ENCODE data around the gene L2HGDH. TPM values are rescaled to one million over a fixed set of nuclear protein-coding genes. Genes with fewer than 3 reads are reported as not detected.

L2HGDH gene
- total and polyA plus RNA-seq, 5 experiments from 2014 or later, result 2.8 to 6.5 (median 5.3) TPM

DNA sequence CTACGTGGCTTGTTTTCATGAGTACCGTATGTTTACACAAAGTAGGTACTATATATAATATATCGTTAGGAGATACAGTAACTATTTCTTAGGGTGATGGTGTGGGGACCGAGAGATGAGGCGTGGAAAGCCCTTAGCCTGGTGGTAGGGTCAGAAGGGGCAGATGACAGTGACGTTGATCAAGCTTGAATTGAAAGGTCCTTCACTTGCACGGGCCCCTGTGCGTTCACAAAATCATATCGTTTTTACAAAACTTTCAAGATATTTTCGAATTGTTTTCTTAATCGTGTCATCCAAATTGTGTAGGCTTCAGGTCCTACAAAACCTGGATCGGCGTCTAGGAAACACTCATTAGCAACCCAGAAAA lies 79.8 kb downstream of the L2HGDH start:
- POLR2A ChIA-PET, result interaction anchor here (0.7 to 1.4 kb wide), 4 partner anchors 36 to 369 kb away, joined by 3 to 9 read pairs (median 4); partner anchors contain the start of genes DMAC2L and L2HGDH
- H3K36me3 Mint-ChIP-seq, result peaks cover 0 to 2% (median 0%) of the 10 kb centered on the region in 3 donors
- no peaks in the 10 kb centered on the region for H3K27me3 Mint-ChIP-seq
- peaks cover 0 to 3% (median 0%) of the 10 kb centered on the region in 9 donors for H3K9me3 Mint-ChIP-seq
- DNase-seq (no peak), ATAC-seq (no peak)
- peak overlapping the region; percentile 75 to 91 (median 86) for H3K4me3 Mint-ChIP-seq
- H3K4me1 Mint-ChIP-seq, result peaks cover 7 to 43% (median 27%) of the 10 kb centered on the region in 4 donors
- H3K27ac Mint-ChIP-seq, result peak overlapping the region; percentile 77 to 94 (median 88)

DNA sequence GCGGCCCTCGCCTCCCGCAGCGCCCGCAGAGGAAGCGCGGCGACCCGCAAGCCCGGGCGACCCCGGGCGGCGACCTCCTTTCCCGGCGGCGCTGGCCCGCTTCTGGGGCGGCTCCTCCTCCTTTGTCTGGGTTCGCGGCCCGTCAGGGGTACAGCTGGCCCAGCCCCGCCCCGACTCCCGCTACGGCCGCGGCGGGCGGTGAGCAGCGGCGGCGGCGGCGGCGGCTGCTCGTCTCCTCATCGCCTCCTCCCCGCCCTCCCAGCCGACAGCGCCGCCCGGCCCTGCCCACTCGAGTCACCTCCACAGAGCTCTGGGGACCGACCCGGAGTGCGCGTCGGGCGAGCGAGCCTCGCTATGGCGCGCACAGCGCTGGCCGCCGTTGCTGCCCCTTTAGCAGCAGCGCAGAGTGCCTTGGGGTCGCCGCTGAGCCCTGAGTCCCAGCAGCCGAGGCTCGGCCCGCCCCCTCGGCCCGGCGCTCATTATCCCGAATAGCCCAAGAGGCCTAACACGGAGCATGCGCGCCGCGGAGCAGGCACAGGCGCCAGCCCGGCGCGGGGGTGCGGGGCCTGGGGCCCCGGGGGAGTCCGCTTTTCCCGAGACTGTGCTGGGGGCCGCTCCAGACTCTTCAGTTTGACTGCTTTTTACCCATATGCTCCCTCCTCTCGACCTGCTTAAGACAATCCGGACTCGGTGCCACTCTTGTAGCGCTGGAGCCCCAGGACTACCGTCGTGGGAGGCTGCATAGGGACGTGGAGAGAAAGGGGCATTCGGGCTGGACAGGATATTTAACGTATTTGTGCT lies 80.4 kb downstream of the L2HGDH start, which contains the start of gene SOS2:
Gene SOS2 (minus strand): TSS at position 104 of the 801 bp plus-strand sequence. CDS start 295 bp downstream, outside the sequence.
- Mint-ChIP-seq H3K27me3 (no peaks in the 10 kb centered on the region), H3K36me3 (peaks cover 0 to 2% (median 0%) of the 10 kb centered on the region in 3 donors), H3K27ac (peak within 1 kb of the TSS; percentile 77 to 96 (median 94)), H3K4me1 (peaks cover 10 to 46% (median 31%) of the 10 kb centered on the region in 4 donors), H3K4me3 (peak within 1 kb of the TSS; percentile 82 to 96 (median 90)), H3K9me3 (peaks cover 0 to 3% (median 0%) of the 10 kb centered on the region in 9 donors)
- POLR2A ChIA-PET, result interaction anchor here (0.6 to 1.5 kb wide), 9 partner anchors 42 to 611 kb away, joined by 3 to 9 read pairs (median 4); partner anchors contain the start of genes DMAC2L, L2HGDH, MGAT2 and VCPKMT
- ATAC-seq (peak; percentile 79 to 84), DNase-seq (peak; percentile 68 to 90 (median 76))

GRCh38 chr14:50230701-50231474 lies 81.1 kb downstream of the L2HGDH start:
- Mint-ChIP-seq H3K36me3 (peaks cover 0 to 2% (median 0%) of the 10 kb centered on the region in 3 donors), H3K27ac (peak overlapping the region; percentile 73 to 96 (median 94)), H3K27me3 (no peaks in the 10 kb centered on the region), H3K9me3 (peaks cover 0 to 3% (median 0%) of the 10 kb centered on the region in 9 donors), H3K4me3 (peak overlapping the region; percentile 82 to 96 (median 90)), H3K4me1 (peaks cover 16 to 54% (median 39%) of the 10 kb centered on the region in 4 donors)
- ATAC-seq (peak; percentile 17 to 37), DNase-seq (peak; percentile 13 to 70 (median 42))
- POLR2A ChIA-PET, result interaction anchor here (0.7 to 1.5 kb wide), 7 partner anchors 81 to 610 kb away, joined by 3 to 9 read pairs (median 4); partner anchors contain the start of genes DMAC2L, L2HGDH, MGAT2 and VCPKMT

- ATAC-seq (peak in 1 of 2 donors; percentile 15), DNase-seq (peak in 1 of 10 donors; percentile 13)
- peak overlapping the region; percentile 82 to 96 (median 90) for H3K4me3 Mint-ChIP-seq
- no peaks in the 10 kb centered on the region for H3K36me3 Mint-ChIP-seq
- peaks cover 0 to 3% (median 0%) of the 10 kb centered on the region in 9 donors for H3K9me3 Mint-ChIP-seq
- H3K27ac Mint-ChIP-seq, result peak overlapping the region; percentile 73 to 96 (median 94)
- POLR2A ChIA-PET, result interaction anchor here (0.8 to 1.5 kb wide), 3 partner anchors 38 to 114 kb away, joined by 3 to 4 read pairs (median 3); partner anchors contain the start of gene VCPKMT
- peaks cover 19 to 60% (median 44%) of the 10 kb centered on the region in 4 donors for H3K4me1 Mint-ChIP-seq
- H3K27me3 Mint-ChIP-seq, result no peaks in the 10 kb centered on the region
Observed at GRCh38 chr14:50230401-50230700, 81.7 kb downstream of the L2HGDH start.

- Mint-ChIP-seq H3K36me3 (peaks cover 0 to under 1% (median 0%) of the 10 kb centered on the region in 3 donors), H3K4me3 (peak overlapping the region; percentile 43 to 96 (median 90)), H3K27ac (peak overlapping the region in 8 of 10 donors; percentile 9 to 95 (median 70)), H3K9me3 (peaks cover 0 to 3% (median 0%) of the 10 kb centered on the region in 9 donors), H3K27me3 (no peaks in the 10 kb centered on the region), H3K4me1 (peaks cover 19 to 66% (median 46%) of the 10 kb centered on the region in 4 donors)
- POLR2A ChIA-PET, result interaction anchor here (0.6 to 1.3 kb wide), 5 partner anchors 37 to 528 kb away, joined by 3 to 4 read pairs (median 4); no protein-coding TSS in a partner anchor
- no peak for ATAC-seq
- no peak for DNase-seq
Observed at GRCh38 chr14:50229681-50230080, 82.3 kb downstream of the L2HGDH start.

DNA sequence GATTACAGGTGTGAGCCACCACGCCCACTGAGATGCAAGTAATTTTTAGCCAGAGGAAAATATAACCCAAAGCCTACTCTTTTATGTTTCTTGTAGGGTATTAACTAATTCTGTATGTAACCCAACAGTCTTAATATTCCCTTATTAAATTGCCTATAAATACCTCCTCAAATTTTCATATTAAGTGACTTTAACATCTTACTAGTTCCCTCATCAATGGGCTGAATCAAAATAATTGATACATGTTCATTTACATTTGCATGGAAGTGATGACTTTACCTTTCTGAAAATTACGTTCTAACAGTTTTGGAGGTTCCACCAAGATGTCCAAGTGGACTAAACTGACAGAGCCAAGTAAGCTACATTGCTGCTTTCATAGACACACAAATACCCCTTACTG lies 83.7 kb downstream of the L2HGDH start:
- H3K4me1 Mint-ChIP-seq, result peaks cover 20 to 70% (median 51%) of the 10 kb centered on the region in 4 donors
- H3K36me3 Mint-ChIP-seq, result peaks cover 0 to 3% (median under 1%) of the 10 kb centered on the region in 3 donors
- H3K27ac Mint-ChIP-seq, result peak overlapping the region in 4 of 10 donors; percentile 25 to 95 (median 55)
- POLR2A ChIA-PET, result interaction anchor here (0.6 to 0.8 kb wide), 2 partner anchors 68 to 367 kb away, joined by 3 to 4 read pairs; no protein-coding TSS in a partner anchor
- no peak for DNase-seq
- no peaks in the 10 kb centered on the region for H3K27me3 Mint-ChIP-seq
- H3K9me3 Mint-ChIP-seq, result peaks cover 0 to 3% (median 0%) of the 10 kb centered on the region in 9 donors
- peak overlapping the region in 3 of 10 donors; percentile 30 to 50 (median 48) for H3K4me3 Mint-ChIP-seq
- no peak for ATAC-seq

GRCh38 chr14:50225974-50226297 lies 86.1 kb downstream of the L2HGDH start:
- H3K4me1 Mint-ChIP-seq, result peaks cover 30 to 82% (median 61%) of the 10 kb centered on the region in 4 donors

DNA sequence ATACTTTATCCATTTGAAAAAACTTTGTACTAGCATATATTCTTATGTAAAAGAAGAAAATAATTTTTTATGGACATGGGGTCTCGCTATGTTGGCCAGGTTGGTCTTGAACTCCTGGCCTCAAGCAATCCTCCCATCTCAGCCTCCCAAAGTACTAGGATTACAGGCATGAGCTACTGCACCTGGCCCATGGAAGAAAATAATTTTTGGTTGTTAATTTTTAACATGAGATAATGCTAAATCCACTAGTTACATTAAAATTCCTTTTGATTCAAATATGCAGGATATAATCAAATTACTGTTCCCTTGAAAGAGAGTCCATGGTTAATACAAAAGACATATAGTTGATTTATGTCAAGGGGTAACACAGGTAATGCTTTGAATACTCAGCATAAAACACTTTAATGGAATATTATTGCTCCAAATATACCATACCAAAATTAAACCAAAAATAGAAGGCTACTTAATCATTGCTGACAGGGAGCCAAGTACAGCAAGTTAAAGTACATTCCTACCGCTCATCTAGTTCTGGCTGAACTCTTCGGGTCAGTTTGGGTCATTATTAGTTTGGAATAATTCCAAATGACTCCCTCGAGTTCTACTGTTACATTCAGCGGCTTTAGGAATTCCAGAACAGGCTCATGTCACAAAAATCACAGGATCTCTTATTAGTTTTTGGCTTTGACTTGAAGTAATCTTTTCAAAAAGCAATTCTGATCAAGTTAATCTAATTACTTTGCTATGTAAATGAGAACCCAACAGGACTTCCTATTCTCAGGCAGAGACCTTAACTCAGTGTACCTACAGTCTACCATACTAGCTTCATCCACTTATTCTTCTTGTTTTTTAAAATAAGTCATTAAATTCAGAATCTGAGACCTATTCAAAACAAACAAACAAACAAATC lies 86.7 kb downstream of the L2HGDH start:
- H3K27ac Mint-ChIP-seq, result peak overlapping the region in 9 of 10 donors; percentile 23 to 95 (median 60)
- H3K4me1 Mint-ChIP-seq, result peaks cover 28 to 85% (median 62%) of the 10 kb centered on the region in 4 donors
- POLR2A ChIA-PET, result interaction anchor here (0.7 kb wide), 1 partner anchor 36 kb away, joined by 3 read pairs; no protein-coding TSS in a partner anchor
- H3K27me3 Mint-ChIP-seq, result no peaks in the 10 kb centered on the region
- ATAC-seq (no peak), DNase-seq (no peak)
- H3K36me3 Mint-ChIP-seq, result peaks cover 0 to 10% (median 3%) of the 10 kb centered on the region in 3 donors
- peak overlapping the region in 1 of 10 donors; percentile 38 for H3K4me3 Mint-ChIP-seq
- H3K9me3 Mint-ChIP-seq, result peaks cover 0 to 3% (median 0%) of the 10 kb centered on the region in 9 donors

More at GRCh38 chr14:50225974-50226297, 86.1 kb downstream of the L2HGDH start:
- peaks cover 0 to 10% (median 3%) of the 10 kb centered on the region in 3 donors for H3K36me3 Mint-ChIP-seq
- DNase-seq (no peak), ATAC-seq (no peak)
- H3K9me3 Mint-ChIP-seq, result peaks cover 0 to 3% (median 0%) of the 10 kb centered on the region in 9 donors
- H3K27ac Mint-ChIP-seq, result peak overlapping the region in 9 of 10 donors; percentile 23 to 95 (median 60)
- H3K27me3 Mint-ChIP-seq, result no peaks in the 10 kb centered on the region
- POLR2A ChIA-PET, result interaction anchor here (0.7 kb wide), 1 partner anchor 35 kb away, joined by 3 read pairs; no protein-coding TSS in a partner anchor
- peak overlapping the region in 2 of 10 donors; percentile 27 to 38 for H3K4me3 Mint-ChIP-seq

DNA sequence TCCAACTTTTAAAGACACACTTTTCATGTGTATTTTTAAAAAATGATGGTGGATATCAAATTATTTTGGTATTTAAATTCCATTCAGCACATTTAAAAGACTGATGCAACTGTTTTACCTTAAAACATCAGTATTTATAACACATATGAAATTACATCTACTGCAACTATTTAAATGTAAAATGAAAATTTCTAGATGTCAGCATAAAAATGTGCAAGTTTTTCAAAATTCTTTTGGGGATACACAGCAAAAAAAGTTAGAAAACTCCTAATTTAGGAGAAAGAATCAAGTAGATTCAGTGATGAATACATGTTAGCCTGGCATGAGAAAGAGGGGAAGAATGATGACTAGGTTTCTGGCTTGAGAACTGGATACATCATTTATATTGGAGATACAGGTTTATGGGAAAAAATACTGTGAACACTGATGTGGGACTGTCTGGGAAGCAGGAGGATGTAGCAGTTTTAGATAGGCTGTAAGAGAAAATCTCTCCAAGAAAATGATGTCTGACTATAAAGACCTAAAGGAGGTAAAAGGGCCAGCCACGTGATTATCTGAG lies 89.9 kb downstream of the L2HGDH start:
- peak overlapping the region in 7 of 10 donors; percentile 0 to 48 (median 7) for H3K27ac Mint-ChIP-seq
- POLR2A ChIA-PET, result interaction anchor here (0.6 kb wide), 1 partner anchor 102 kb away, joined by 3 read pairs; no protein-coding TSS in a partner anchor
- peak overlapping the region in 1 of 10 donors; percentile 7 for H3K4me3 Mint-ChIP-seq
- H3K27me3 Mint-ChIP-seq, result no peaks in the 10 kb centered on the region
- ATAC-seq (no peak), DNase-seq (no peak)
- no peaks in the 10 kb centered on the region for H3K9me3 Mint-ChIP-seq
- peaks cover 27 to 68% (median 55%) of the 10 kb centered on the region in 4 donors for H3K4me1 Mint-ChIP-seq
- peaks cover 0 to 10% (median 3%) of the 10 kb centered on the region in 3 donors for H3K36me3 Mint-ChIP-seq

- H3K36me3 Mint-ChIP-seq, result peaks cover 0 to 12% (median 3%) of the 10 kb centered on the region in 3 donors
- POLR2A ChIA-PET, result interaction anchor here (0.7 kb wide), 2 partner anchors 19 to 37 kb away, joined by 4 to 10 read pairs; no protein-coding TSS in a partner anchor
- peaks cover 17 to 48% (median 44%) of the 10 kb centered on the region in 4 donors for H3K4me1 Mint-ChIP-seq
- ATAC-seq, result no peak
- H3K27ac Mint-ChIP-seq, result no peak overlapping the region
- DNase-seq, result no peak
- no peak overlapping the region for H3K4me3 Mint-ChIP-seq
- no peaks in the 10 kb centered on the region for H3K9me3 Mint-ChIP-seq
- no peaks in the 10 kb centered on the region for H3K27me3 Mint-ChIP-seq
Observed at GRCh38 chr14:50218501-50218900, 93.5 kb downstream of the L2HGDH start.

Data from naive thymus-derived CD8-positive, alpha-beta T cell (primary cell).